ENCODE results near the gene SV2C.

- TF ChIP-seq CTCF (IDR thresholded peaks at IDR 0.05): no peak
- no peak for TF ChIP-seq POLR2A (IDR thresholded peaks at IDR 0.05)
These were observed 79.2 kb downstream of the SV2C start for GRCh38 chr5:76162335-76162734.

All from tibial nerve (tissue), 3 donors.